Caco-2 (cell line): ENCODE data around the gene IKZF3. TPM values are rescaled to one million over a fixed set of nuclear protein-coding genes. Genes with fewer than 3 reads are reported as not detected.

ENCODE experiments used
- BruUV-seq: library from RNA; stranded (reverse); fragments of 400-500 nt; replicated peaks from 2 replicates; lab custom pipeline; 2021; lab: Mats Ljungman, UMichigan
- CTCF ChIA-PET: fragments of 300-600 bp; sonication (Branson Sonifier 250); formaldehyde crosslinking; loops from one replicate; lab custom pipeline; 2022; ENCODE audit warnings: antibody characterized with exemption; lab: Charles Lee
- POLR2A ChIA-PET: fragments of 300-600 bp; sonication (Branson Sonifier 250); formaldehyde crosslinking; loops from one replicate; lab custom pipeline; 2022; ENCODE audit warnings: antibody characterized with exemption; lab: Charles Lee
- DNase-seq, 2 experiments: peaks; one replicate each; pipeline versions ENCODE4 v3.0.0 to v3.0.0-alpha.2; 2020 to 2022
- H3K27me3 ChIP-seq: replicated peaks from 2 replicates; pipeline ENCODE4 v1.6.0; 2011; ENCODE audit warnings: low read length; ENCODE audit not compliant: control insufficient read depth, insufficient read depth
- H3K36me3 ChIP-seq: 2 replicates; pipeline ENCODE4 v1.5.1; 2011; ENCODE audit warnings: low read length; ENCODE audit not compliant: control insufficient read depth, insufficient read depth
- H3K4me1 ChIP-seq: fragments of 250-450 bp; sonication (Bioruptor Pico); 2 replicates; pipeline ENCODE4 v1.5.1; 2020; ENCODE audit warnings: mild to moderate bottlenecking
- H3K4me3 ChIP-seq: 2 replicates; pipeline ENCODE4 v1.5.1; 2011; ENCODE audit warnings: low read depth, mild to moderate bottlenecking, control low read depth, low read length
- H3K9me3 ChIP-seq: fragments of 250-450 bp; sonication (Bioruptor Pico); 2 replicates; pipeline ENCODE4 v1.5.1; 2020; ENCODE audit warnings: mild to moderate bottlenecking, moderate library complexity
- H3K27ac Mint-ChIP-seq: one replicate; pipeline ENCODE4 v1.8.0; 2022; ENCODE audit warnings: mixed read lengths; ENCODE audit not compliant: unreplicated experiment
- H3K27me3 Mint-ChIP-seq: one replicate; pipeline ENCODE4 v1.8.0; 2022; ENCODE audit warnings: mixed read lengths; ENCODE audit not compliant: insufficient read depth, unreplicated experiment
- H3K36me3 Mint-ChIP-seq: one replicate; pipeline ENCODE4 v1.8.0; 2022; ENCODE audit warnings: mild to moderate bottlenecking, mixed read lengths; ENCODE audit not compliant: insufficient read depth, unreplicated experiment
- H3K4me1 Mint-ChIP-seq: one replicate; pipeline ENCODE4 v1.8.0; 2022; ENCODE audit warnings: low read depth, mixed read lengths; ENCODE audit not compliant: unreplicated experiment
- H3K4me3 Mint-ChIP-seq: one replicate; pipeline ENCODE4 v1.8.0; 2022; ENCODE audit warnings: mild to moderate bottlenecking, moderate library complexity, mixed read lengths; ENCODE audit not compliant: unreplicated experiment
- H3K9me3 Mint-ChIP-seq: one replicate; pipeline ENCODE4 v1.8.0; 2022; ENCODE audit warnings: mixed read lengths; ENCODE audit not compliant: unreplicated experiment
- CTCF ChIP-seq, 2 experiments: fragments of 200-600 bp in 1 of 2; IDR thresholded peaks; 1 replicate in 1 of 2; 2 replicates in 1 of 2; pipeline versions ENCODE4 v1.5.1 to v1.8.0; 2011 to 2022; ENCODE audit warnings: antibody characterized with exemption in 1 of 2, control low read depth in 1 of 2, inconsistent platforms in 1 of 2, low read depth in 1 of 2, low read length in 1 of 2, mild to moderate bottlenecking in 1 of 2, moderate library complexity in 1 of 2; ENCODE audit not compliant: insufficient read depth in 1 of 2, severe bottlenecking in 1 of 2, unreplicated experiment in 1 of 2
- intact Hi-C: fragments of 100-400 bp; cut with micrococcal nuclease; formaldehyde crosslinking; loops from one replicate; pipeline ENCODE4 v1.10.0; 2022; ENCODE audit not compliant: unreplicated experiment
- total RNA-seq: library from RNA; stranded (reverse); gene quantifications from 2 replicates; pipeline ENCODE4 v1.2.3, GENCODE V29; 2022

IKZF3 gene
- total RNA-seq, 1 experiment from 2014 or later: 2.8 TPM

- Histone ChIP-seq H3K4me1 (peaks cover 16% of the 10 kb centered on the region), H3K9me3 (no peaks in the 10 kb centered on the region), H3K36me3 (no peaks in the 10 kb centered on the region), H3K27me3 (no peaks in the 10 kb centered on the region), H3K4me3 (peak overlapping the region; percentile 85)
- H3K27ac Mint-ChIP-seq: no peak overlapping the region
- H3K9me3 Mint-ChIP-seq: no peaks in the 10 kb centered on the region
- no peak for DNase-seq
- TF ChIP-seq CTCF (IDR thresholded peaks at IDR 0.05; ENCODE audit: insufficient read depth in 1 of 2, low read depth in 1 of 2, low read length in 1 of 2, severe bottlenecking in 1 of 2, unreplicated experiment in 1 of 2): no peak
- peak overlapping the region; percentile 71 for H3K4me3 Mint-ChIP-seq
- CTCF ChIA-PET: interaction anchor here (0.6 to 2.4 kb wide), 6 partner anchors 16 to 228 kb away, joined by 3 to 15 read pairs (median 6); partner anchors contain the start of gene MIEN1
- TSS peak; percentile 51 for BruUV-seq
- intact Hi-C loops: loop anchor here (1.0 to 10.0 kb wide), 5 partner anchors 16 to 200 kb away; partner anchors contain the start of genes IKZF3 and MIEN1
- H3K27me3 Mint-ChIP-seq: peaks cover 4% of the 10 kb centered on the region
- no peaks in the 10 kb centered on the region for H3K36me3 Mint-ChIP-seq
- peaks cover 8% of the 10 kb centered on the region for H3K4me1 Mint-ChIP-seq
- POLR2A ChIA-PET: interaction anchor here (1.0 to 1.8 kb wide), 2 partner anchors 16 to 68 kb away, joined by 3 to 12 read pairs; partner anchors contain the start of gene PGAP3
These were observed 109.1 kb downstream of the IKZF3 start for GRCh38 chr17:39754958-39755553.

- Histone ChIP-seq H3K36me3 (no peaks in the 10 kb centered on the region), H3K4me3 (peak overlapping the region; percentile 85), H3K9me3 (no peaks in the 10 kb centered on the region), H3K27me3 (no peaks in the 10 kb centered on the region), H3K4me1 (peaks cover 16% of the 10 kb centered on the region)
- Mint-ChIP-seq H3K36me3 (no peaks in the 10 kb centered on the region), H3K27ac (peak overlapping the region; percentile 57), H3K4me1 (peaks cover 8% of the 10 kb centered on the region), H3K4me3 (peak overlapping the region; percentile 71), H3K9me3 (no peaks in the 10 kb centered on the region), H3K27me3 (peaks cover 4% of the 10 kb centered on the region)
- intact Hi-C loops: loop anchor here (1.0 to 10.0 kb wide), 5 partner anchors 15 to 200 kb away; partner anchors contain the start of genes IKZF3 and MIEN1
- no TSS peak for BruUV-seq
- CTCF ChIA-PET: interaction anchor here (1.0 to 2.4 kb wide), 8 partner anchors 10 to 228 kb away, joined by 3 to 15 read pairs (median 5); partner anchors contain the start of genes MIEN1 and PGAP3
- POLR2A ChIA-PET: interaction anchor here (0.7 to 1.8 kb wide), 5 partner anchors 15 to 217 kb away, joined by 3 to 12 read pairs (median 4); partner anchors contain the start of genes ERBB2 and MIEN1
- peak; percentile 86 to 95 for DNase-seq
- TF ChIP-seq CTCF (IDR thresholded peaks at IDR 0.05; ENCODE audit: insufficient read depth in 1 of 2, low read depth in 1 of 2, low read length in 1 of 2, severe bottlenecking in 1 of 2, unreplicated experiment in 1 of 2): peak; percentile 84 to 99
These were observed 109.8 kb downstream of the IKZF3 start for GRCh38 chr17:39754161-39754957.
